G401.6 (cell line): Measurements from ENCODE around the gene IFT88.

Experiments
- FAIRE-seq: peaks from 2 replicates; lab custom pipeline; 2012; peaks lifted over from hg19 to GRCh38; lab: Jason Lieb, UNC

IFT88 gene

GRCh38 chr13:20716951-20717350 lies 150.0 kb downstream of the IFT88 start:
- FAIRE-seq = no peak

GRCh38 chr13:20717581-20718542 lies 150.9 kb downstream of the IFT88 start:
- FAIRE-seq = no peak

GRCh38 chr13:20718958-20719566 lies 152.1 kb downstream of the IFT88 start:
- FAIRE-seq = no peak

DNA sequence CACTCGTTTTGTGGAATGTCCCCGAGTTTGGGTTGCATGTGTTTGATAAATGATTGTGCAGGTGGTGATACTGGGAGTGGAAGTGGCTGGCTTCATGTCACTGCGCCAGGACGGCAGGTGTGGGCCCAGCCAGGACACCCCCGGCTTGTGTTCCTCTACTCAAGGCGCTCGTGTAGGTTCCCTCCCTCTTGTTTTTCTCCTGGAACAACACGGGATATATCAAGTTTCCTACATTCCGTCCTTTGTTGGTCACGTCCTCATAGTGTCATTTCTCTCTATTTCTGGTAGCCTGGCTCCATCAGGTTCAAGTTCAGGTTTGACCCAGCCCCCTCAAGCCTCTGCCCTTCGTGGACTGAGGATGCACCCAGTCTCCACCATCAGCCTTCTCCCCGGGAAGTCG lies 152.8 kb downstream of the IFT88 start:
- no peak for FAIRE-seq

- no peak for FAIRE-seq
These were observed 153.5 kb downstream of the IFT88 start for GRCh38 chr13:20720499-20720898.

- no peak for FAIRE-seq
These were observed 154.1 kb downstream of the IFT88 start for GRCh38 chr13:20721058-20721453.

DNA sequence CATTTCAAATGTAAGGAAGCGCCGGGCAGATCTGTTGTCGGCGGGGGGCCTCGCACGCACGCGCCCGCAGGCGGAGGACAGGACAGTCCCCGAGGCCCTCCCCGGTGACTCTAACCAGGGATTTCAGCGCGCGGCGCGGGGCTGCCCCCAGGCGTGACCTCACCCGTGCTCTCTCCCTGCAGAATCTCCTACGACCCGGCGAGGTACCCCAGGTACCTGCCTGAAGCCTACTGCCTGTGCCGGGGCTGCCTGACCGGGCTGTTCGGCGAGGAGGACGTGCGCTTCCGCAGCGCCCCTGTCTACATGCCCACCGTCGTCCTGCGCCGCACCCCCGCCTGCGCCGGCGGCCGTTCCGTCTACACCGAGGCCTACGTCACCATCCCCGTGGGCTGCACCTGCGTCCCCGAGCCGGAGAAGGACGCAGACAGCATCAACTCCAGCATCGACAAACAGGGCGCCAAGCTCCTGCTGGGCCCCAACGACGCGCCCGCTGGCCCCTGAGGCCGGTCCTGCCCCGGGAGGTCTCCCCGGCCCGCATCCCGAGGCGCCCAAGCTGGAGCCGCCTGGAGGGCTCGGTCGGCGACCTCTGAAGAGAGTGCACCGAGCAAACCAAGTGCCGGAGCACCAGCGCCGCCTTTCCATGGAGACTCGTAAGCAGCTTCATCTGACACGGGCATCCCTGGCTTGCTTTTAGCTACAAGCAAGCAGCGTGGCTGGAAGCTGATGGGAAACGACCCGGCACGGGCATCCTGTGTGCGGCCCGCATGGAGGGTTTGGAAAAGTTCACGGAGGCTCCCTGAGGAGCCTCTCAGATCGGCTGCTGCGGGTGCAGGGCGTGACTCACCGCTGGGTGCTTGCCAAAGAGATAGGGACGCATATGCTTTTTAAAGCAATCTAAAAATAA lies 154.7 kb downstream of the IFT88 start:
- no peak for FAIRE-seq

DNA sequence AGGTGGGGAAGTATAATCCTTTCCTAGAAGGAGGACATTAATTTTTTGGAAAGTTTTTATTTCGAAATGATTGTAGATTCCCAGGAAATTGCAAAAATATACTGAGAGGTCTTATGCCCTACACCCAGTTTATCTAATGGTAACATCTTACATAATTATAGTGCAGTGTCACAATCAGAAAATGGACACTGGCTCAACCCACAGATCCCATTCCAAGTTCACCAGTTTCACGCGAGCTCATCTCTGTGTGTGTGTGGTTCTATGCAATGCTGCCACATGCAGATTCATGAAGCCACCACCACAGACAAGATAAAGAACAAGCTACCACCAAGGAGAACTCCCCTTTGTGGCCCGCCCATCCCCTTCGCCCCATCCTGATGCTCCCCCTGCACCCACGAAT lies 160.9 kb downstream of the IFT88 start:
- no peak for FAIRE-seq

DNA sequence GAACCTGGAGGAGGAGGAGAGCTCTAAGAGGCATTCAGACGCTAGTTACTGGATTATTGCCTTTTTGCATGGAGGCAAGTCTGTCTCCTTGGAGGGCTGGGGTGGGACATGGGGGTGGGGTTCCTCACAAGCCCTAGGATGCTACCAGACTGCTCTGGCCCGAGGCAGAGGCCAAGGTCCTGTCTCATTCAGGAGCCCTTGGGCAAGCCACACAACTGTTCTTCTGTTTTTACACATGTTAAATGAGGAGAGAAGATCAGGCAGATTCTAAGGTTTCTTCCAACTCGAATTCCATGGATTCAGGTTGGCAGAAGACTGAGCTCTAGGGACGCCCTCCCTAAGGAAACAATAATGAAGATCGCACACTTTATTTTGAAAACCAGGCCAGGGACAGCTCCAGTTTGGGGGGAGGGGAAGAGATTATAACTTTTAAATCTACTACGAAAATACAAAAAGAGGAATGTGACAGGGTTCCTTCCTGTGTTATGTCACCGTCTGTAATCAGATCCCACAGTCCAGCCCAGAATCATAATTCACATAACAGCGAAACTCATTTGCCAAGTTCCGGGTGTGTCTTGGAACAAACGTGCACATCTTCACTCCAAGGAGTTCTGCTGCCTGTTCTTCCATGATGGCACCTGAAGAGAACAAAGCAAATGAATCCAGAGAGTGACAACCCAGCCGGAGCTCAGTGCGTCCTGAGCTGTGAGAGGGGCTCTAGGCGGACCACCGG lies 161.8 kb downstream of the IFT88 start:
- FAIRE-seq = no peak

DNA sequence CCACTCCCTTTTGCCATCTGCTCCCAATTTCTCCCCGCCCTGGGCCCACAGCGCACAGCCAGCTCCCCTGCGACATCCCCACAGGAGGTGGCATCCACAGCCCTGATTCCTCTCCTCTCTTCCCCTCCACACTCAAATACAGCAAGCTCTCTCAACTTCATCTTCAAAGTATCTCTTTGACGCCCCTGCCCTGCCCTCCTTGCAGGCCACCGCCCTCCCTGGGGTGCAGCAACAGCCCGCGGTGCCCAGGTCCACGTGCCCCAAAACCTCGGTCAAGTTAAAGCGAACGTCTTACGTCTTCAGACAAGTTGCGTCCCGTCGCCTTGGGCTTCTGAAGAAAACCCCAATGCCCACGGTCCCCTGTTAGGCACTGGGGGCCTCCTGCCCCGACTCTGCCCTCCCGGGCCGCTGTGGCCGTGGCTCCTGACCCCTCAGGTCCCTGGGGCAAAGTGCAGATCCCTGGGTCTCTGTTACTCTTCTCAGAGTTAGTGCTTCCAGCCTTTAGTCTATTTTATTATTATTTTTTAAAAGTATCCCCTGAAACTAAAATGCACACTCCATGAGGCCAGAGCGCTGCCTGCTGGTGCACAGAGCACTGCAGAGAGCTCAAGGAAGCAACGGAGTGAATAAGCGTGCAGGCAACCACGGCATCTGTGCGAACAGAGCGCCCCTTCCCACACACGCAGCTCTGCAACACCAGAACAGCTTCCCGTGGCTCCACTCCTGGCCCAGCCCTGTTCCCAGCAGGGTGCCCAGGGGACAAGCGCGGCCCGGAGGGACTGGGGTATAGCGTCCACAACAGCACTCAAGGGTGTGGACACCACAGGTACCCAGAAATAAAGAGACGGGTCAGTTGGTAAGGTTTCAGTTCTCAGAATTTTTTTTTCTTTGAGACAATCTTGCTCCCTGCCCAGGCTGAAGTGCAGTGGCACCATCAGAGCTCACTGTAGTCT lies 163.0 kb downstream of the IFT88 start:
- FAIRE-seq = no peak

DNA sequence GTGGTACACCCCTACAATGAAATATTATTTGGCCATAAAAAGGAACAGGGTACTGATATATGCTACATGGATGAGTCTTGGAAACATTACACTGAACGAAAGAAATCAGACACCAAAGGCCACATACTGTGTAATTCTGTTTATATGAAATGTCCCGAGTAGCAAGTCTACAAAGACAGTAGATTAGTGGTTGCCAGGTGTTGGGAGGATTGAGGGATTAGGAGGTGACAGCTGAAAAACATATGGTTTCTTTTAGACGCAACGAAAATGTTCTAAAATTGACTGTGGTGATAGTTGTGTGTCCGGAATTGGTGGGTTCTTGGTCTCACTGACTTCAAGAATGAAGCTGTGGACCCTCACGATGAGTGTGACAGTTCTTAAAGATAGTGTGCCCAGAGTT lies 171.7 kb downstream of the IFT88 start:
- FAIRE-seq = no peak

DNA sequence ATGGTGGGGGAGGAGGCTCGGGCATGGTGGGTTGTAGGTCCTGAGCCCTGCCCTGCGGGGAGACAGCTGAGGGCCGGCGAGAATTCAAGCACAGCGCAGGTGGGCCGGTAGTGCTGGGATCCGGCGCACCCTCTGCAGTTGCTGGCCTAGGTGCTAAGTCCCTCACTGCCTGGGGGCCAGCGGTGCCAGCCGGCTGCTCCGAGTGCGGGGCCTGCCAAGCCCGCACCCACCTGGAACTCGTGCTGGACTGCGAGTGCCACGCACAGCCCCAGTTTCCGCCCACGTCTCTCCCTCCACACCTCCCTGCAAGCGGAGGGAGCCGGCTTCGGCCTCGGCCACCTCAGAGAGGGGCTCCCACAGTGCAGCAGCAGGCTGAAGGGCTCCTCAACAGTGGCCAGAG lies 173.1 kb downstream of the IFT88 start:
- no peak for FAIRE-seq
